SK-N-SH treated with all-trans-retinoic acid at 6 μM for 48 hours (cell line): ENCODE results near the gene VPS13D.

Experiments used
- ARNTL ChIP-seq: fragments of 450-650 bp; formaldehyde crosslinking; IDR thresholded peaks from 2 replicates; pipeline ENCODE4 v1.5.0; 2020; ENCODE audit warnings: low read depth, mild to moderate bottlenecking, moderate library complexity, borderline replicate concordance
- BACH2 ChIP-seq: fragments of 250-450 bp; sonication (Bioruptor Pico); IDR thresholded peaks from 2 replicates; pipeline ENCODE4 v1.9.0; 2021; ENCODE audit warnings: mild to moderate bottlenecking, borderline replicate concordance
- OSR1 ChIP-seq: fragments of 250-450 bp; sonication (Bioruptor Pico); IDR thresholded peaks from 2 replicates; pipeline ENCODE4 v1.8.0; 2022; ENCODE audit warnings: moderate library complexity, mild to moderate bottlenecking, inconsistent platforms
- RARB ChIP-seq: fragments of 250-450 bp; sonication (Bioruptor Pico); IDR thresholded peaks from 2 replicates; pipeline ENCODE4 v1.8.0; 2021; ENCODE audit warnings: mild to moderate bottlenecking, moderate library complexity
- ZFP3 ChIP-seq: fragments of 250-450 bp; sonication (Bioruptor Pico); IDR thresholded peaks from 2 replicates; pipeline ENCODE4 v1.5.0; 2020; ENCODE audit warnings: mild to moderate bottlenecking, moderate library complexity
- ZNF8 ChIP-seq: fragments of 450-650 bp; formaldehyde crosslinking; IDR thresholded peaks from 2 replicates; pipeline ENCODE4 v1.5.0; 2020; ENCODE audit warnings: mild to moderate bottlenecking, moderate library complexity
- TF ChIP-seq, protein P1 (sequence below): fragments of 250-450 bp; sonication (Bioruptor Pico); IDR thresholded peaks from 2 replicates; pipeline ENCODE4 v1.5.1; 2021; ENCODE audit warnings: mild to moderate bottlenecking, moderate library complexity
- TF ChIP-seq, protein P2 (sequence below): fragments of 250-450 bp; sonication (Bioruptor Pico); IDR thresholded peaks from 2 replicates; pipeline ENCODE4 v1.8.0; 2020; ENCODE audit warnings: mild to moderate bottlenecking, moderate library complexity, borderline replicate concordance
- TF ChIP-seq, protein P3 (sequence below): fragments of 250-450 bp; sonication (Bioruptor Pico); IDR thresholded peaks from 2 replicates; pipeline ENCODE4 v1.5.0; 2020; ENCODE audit warnings: mild to moderate bottlenecking, moderate library complexity

DNA sequence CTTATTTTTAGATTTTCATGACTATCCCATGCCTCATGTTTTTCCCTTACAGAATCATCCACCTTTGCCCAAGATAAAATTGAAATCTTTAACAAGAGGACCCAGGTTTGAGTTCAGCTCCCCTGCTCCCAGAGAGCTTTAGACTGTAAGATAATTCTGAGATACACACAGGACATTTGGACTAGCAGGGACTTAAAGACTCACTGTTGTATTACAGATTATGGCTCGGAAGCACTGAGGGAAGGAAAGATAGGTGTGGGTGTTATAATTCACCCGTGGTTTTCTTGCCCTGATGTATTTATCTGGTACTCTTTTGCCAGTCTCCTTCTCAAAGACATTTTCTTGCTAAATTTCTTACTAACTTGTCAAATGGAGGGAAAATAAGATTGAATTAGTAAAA is 238.5 kb downstream of the VPS13D start:
- no peak for TF ChIP-seq OSR1 (CRISPR knock-in tag)
- TF ChIP-seq BACH2 (CRISPR knock-in tag): no peak
- no peak for TF ChIP-seq ZNF8 (CRISPR knock-in tag)
- TF ChIP-seq, protein P1, sequence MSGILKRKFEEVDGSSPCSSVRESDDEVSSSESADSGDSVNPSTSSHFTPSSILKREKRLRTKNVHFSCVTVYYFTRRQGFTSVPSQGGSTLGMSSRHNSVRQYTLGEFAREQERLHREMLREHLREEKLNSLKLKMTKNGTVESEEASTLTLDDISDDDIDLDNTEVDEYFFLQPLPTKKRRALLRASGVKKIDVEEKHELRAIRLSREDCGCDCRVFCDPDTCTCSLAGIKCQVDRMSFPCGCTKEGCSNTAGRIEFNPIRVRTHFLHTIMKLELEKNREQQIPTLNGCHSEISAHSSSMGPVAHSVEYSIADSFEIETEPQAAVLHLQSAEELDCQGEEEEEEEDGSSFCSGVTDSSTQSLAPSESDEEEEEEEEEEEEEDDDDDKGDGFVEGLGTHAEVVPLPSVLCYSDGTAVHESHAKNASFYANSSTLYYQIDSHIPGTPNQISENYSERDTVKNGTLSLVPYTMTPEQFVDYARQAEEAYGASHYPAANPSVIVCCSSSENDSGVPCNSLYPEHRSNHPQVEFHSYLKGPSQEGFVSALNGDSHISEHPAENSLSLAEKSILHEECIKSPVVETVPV (CRISPR knock-in tag): no peak
- TF ChIP-seq ARNTL (CRISPR knock-in tag): no peak
- TF ChIP-seq, protein P2, sequence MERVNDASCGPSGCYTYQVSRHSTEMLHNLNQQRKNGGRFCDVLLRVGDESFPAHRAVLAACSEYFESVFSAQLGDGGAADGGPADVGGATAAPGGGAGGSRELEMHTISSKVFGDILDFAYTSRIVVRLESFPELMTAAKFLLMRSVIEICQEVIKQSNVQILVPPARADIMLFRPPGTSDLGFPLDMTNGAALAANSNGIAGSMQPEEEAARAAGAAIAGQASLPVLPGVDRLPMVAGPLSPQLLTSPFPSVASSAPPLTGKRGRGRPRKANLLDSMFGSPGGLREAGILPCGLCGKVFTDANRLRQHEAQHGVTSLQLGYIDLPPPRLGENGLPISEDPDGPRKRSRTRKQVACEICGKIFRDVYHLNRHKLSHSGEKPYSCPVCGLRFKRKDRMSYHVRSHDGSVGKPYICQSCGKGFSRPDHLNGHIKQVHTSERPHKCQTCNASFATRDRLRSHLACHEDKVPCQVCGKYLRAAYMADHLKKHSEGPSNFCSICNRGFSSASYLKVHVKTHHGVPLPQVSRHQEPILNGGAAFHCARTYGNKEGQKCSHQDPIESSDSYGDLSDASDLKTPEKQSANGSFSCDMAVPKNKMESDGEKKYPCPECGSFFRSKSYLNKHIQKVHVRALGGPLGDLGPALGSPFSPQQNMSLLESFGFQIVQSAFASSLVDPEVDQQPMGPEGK: no peak
- TF ChIP-seq ZFP3: no peak
- TF ChIP-seq, protein P3, sequence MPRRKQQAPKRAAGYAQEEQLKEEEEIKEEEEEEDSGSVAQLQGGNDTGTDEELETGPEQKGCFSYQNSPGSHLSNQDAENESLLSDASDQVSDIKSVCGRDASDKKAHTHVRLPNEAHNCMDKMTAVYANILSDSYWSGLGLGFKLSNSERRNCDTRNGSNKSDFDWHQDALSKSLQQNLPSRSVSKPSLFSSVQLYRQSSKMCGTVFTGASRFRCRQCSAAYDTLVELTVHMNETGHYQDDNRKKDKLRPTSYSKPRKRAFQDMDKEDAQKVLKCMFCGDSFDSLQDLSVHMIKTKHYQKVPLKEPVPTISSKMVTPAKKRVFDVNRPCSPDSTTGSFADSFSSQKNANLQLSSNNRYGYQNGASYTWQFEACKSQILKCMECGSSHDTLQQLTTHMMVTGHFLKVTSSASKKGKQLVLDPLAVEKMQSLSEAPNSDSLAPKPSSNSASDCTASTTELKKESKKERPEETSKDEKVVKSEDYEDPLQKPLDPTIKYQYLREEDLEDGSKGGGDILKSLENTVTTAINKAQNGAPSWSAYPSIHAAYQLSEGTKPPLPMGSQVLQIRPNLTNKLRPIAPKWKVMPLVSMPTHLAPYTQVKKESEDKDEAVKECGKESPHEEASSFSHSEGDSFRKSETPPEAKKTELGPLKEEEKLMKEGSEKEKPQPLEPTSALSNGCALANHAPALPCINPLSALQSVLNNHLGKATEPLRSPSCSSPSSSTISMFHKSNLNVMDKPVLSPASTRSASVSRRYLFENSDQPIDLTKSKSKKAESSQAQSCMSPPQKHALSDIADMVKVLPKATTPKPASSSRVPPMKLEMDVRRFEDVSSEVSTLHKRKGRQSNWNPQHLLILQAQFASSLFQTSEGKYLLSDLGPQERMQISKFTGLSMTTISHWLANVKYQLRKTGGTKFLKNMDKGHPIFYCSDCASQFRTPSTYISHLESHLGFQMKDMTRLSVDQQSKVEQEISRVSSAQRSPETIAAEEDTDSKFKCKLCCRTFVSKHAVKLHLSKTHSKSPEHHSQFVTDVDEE (CRISPR knock-in tag): no peak
- TF ChIP-seq RARB (CRISPR knock-in tag): no peak
